ENCODE results near the gene CFP.
"Not testable (repeated sequence)": the region's sequence is repeated elsewhere in the genome, so short reads cannot be mapped to it uniquely, and the experiment has no call there.

Gene CFP

GRCh38 chrX:47629419-47630200, at the start of gene CFP:
Gene CFP (minus strand): TSS chrX:47629930. CDS start chrX:47629844, 86 bp downstream.
- TF ChIP-seq EZH2phosphoT487 (IDR thresholded peaks at IDR 0.05; ENCODE audit: borderline replicate concordance, low read length), result no peak
- TF ChIP-seq, protein P1, sequence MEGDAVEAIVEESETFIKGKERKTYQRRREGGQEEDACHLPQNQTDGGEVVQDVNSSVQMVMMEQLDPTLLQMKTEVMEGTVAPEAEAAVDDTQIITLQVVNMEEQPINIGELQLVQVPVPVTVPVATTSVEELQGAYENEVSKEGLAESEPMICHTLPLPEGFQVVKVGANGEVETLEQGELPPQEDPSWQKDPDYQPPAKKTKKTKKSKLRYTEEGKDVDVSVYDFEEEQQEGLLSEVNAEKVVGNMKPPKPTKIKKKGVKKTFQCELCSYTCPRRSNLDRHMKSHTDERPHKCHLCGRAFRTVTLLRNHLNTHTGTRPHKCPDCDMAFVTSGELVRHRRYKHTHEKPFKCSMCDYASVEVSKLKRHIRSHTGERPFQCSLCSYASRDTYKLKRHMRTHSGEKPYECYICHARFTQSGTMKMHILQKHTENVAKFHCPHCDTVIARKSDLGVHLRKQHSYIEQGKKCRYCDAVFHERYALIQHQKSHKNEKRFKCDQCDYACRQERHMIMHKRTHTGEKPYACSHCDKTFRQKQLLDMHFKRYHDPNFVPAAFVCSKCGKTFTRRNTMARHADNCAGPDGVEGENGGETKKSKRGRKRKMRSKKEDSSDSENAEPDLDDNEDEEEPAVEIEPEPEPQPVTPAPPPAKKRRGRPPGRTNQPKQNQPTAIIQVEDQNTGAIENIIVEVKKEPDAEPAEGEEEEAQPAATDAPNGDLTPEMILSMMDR (IDR thresholded peaks at IDR 0.05; ENCODE audit: low read depth, low read length, poor library complexity, severe bottlenecking), result no peak
- no peaks in the 10 kb centered on the region for H3K27me3 ChIP-seq (ENCODE audit: control insufficient read depth, low read length)
- H3K9me2 ChIP-seq (replicated peaks; ENCODE audit: control insufficient read depth, low read length), result no peaks in the 10 kb centered on the region
- H3K4me3 ChIP-seq (ENCODE audit: low read length), result peak within 1 kb of the TSS; percentile 45
- no peaks in the 10 kb centered on the region; the same call in 1 of the 2 replicates for H3K36me3 ChIP-seq (ENCODE audit: control insufficient read depth, low read length)
- H4K20me1 ChIP-seq (ENCODE audit: control insufficient read depth, insufficient read depth, low read depth, low read length), result no peaks in the 10 kb centered on the region
- H3K79me2 ChIP-seq (ENCODE audit: control insufficient read depth, low read length), result no peaks in the 10 kb centered on the region
- H3K9me3 ChIP-seq (ENCODE audit: control insufficient read depth, insufficient read depth, low read length), result no peaks in the 10 kb centered on the region
- peak within 1 kb of the TSS; percentile 15; the same call in 1 of the 2 replicates for H3K27ac ChIP-seq (ENCODE audit: low read depth, low read length)
- peak within 1 kb of the TSS; percentile 74 for H3K4me2 ChIP-seq (ENCODE audit: low read length)
- H3K4me1 ChIP-seq (ENCODE audit: control insufficient read depth, low read length), result peaks cover 15% of the 10 kb centered on the region
- no peaks in the 10 kb centered on the region for H3F3A ChIP-seq (ENCODE audit: control insufficient read depth, insufficient read depth)

DNA sequence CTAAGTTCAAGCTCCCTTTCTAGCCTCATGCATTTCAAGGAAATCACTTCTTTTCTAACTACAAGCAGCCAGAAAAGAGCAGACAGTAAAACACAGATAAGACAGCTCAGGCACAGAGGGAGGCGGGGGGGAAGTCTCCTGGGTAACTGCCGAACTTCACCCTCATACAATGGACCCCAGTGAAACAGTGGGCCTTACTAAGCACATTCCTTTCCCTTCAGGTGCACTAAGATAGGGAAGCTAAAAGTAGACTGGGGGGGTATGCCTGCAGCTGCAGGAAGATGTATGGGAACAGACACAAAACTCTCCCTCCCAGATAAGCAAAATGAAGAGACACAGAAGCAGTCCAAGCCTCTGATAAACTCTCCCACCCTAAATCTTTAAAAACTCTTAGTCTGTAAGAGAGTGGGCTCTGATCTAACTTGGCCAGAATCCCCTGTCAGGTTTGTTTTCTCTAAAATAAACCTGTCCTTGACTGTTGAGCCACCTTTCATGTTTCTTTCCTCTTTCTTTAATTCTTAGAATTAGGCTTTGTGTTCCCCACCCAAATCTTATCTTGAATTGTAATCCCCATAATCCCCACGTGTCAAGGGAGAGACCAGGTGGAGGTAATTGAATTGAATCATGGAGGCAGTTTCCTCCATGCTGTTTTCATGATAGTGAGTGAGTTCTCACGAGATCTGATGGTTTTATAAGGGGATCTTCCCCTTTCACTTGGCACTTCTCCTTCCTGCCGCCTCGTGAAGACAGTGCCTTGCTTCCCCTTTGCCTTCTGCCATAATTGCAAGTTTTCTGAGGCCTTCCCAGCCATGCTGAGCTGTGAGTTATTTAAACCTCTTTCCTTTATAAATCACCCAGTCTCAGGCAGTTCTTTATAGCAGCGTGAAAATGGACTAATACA, 46.5 kb upstream of the CFP start:
- not testable (repeated sequence) for H3K4me3 ChIP-seq (ENCODE audit: low read length); H3K4me1 ChIP-seq (ENCODE audit: control insufficient read depth, low read length); H3K79me2 ChIP-seq (ENCODE audit: control insufficient read depth, low read length); H3K9me3 ChIP-seq (ENCODE audit: control insufficient read depth, insufficient read depth, low read length); H4K20me1 ChIP-seq (ENCODE audit: control insufficient read depth, insufficient read depth, low read depth, low read length); H3K4me2 ChIP-seq (ENCODE audit: low read length); H3K27ac ChIP-seq (ENCODE audit: low read depth, low read length); H3K27me3 ChIP-seq (ENCODE audit: control insufficient read depth, low read length); H3K9me2 ChIP-seq (replicated peaks; ENCODE audit: control insufficient read depth, low read length); H3F3A ChIP-seq (ENCODE audit: control insufficient read depth, insufficient read depth); H3K36me3 ChIP-seq (ENCODE audit: control insufficient read depth, low read length)

- H3K4me2 ChIP-seq (ENCODE audit: low read length), result no peak overlapping the region
- H3K27me3 ChIP-seq (ENCODE audit: control insufficient read depth, low read length), result no peaks in the 10 kb centered on the region
- no peaks in the 10 kb centered on the region for H3K4me1 ChIP-seq (ENCODE audit: control insufficient read depth, low read length)
- H4K20me1 ChIP-seq (ENCODE audit: control insufficient read depth, insufficient read depth, low read depth, low read length), result no peaks in the 10 kb centered on the region
- no peak for TF ChIP-seq EZH2phosphoT487 (IDR thresholded peaks at IDR 0.05; ENCODE audit: borderline replicate concordance, low read length)
- TF ChIP-seq, protein P1 (IDR thresholded peaks at IDR 0.05; ENCODE audit: low read depth, low read length, poor library complexity, severe bottlenecking), result no peak
- H3K4me3 ChIP-seq (ENCODE audit: low read length), result no peak overlapping the region
- no peaks in the 10 kb centered on the region for H3K9me3 ChIP-seq (ENCODE audit: control insufficient read depth, insufficient read depth, low read length)
- H3K9me2 ChIP-seq (replicated peaks; ENCODE audit: control insufficient read depth, low read length), result no peaks in the 10 kb centered on the region
- no peaks in the 10 kb centered on the region for H3K36me3 ChIP-seq (ENCODE audit: control insufficient read depth, low read length)
- H3F3A ChIP-seq (ENCODE audit: control insufficient read depth, insufficient read depth), result no peaks in the 10 kb centered on the region
- H3K27ac ChIP-seq (ENCODE audit: low read depth, low read length), result no peak overlapping the region
- no peaks in the 10 kb centered on the region for H3K79me2 ChIP-seq (ENCODE audit: control insufficient read depth, low read length)
These were observed 45.0 kb upstream of the CFP start for GRCh38 chrX:47674776-47675175.

- not testable (repeated sequence) for H3K79me2 ChIP-seq (ENCODE audit: control insufficient read depth, low read length); H3K27ac ChIP-seq (ENCODE audit: low read depth, low read length); H3F3A ChIP-seq (ENCODE audit: control insufficient read depth, insufficient read depth); H3K36me3 ChIP-seq (ENCODE audit: control insufficient read depth, low read length); H4K20me1 ChIP-seq (ENCODE audit: control insufficient read depth, insufficient read depth, low read depth, low read length); H3K4me1 ChIP-seq (ENCODE audit: control insufficient read depth, low read length); H3K27me3 ChIP-seq (ENCODE audit: control insufficient read depth, low read length); H3K4me2 ChIP-seq (ENCODE audit: low read length); H3K9me2 ChIP-seq (replicated peaks; ENCODE audit: control insufficient read depth, low read length); H3K9me3 ChIP-seq (ENCODE audit: control insufficient read depth, insufficient read depth, low read length); H3K4me3 ChIP-seq (ENCODE audit: low read length)
These were observed 36.1 kb upstream of the CFP start for GRCh38 chrX:47665797-47666196.
